GOT3 (cell line): ENCODE measurements around the gene ATP1A4.

Source experiments
- DNase-seq: peaks from one replicate; lab custom pipeline; 2025; ENCODE audit warnings: mixed read lengths; lab: John Stamatoyannopoulos, UW

The ATP1A4 gene

DNA sequence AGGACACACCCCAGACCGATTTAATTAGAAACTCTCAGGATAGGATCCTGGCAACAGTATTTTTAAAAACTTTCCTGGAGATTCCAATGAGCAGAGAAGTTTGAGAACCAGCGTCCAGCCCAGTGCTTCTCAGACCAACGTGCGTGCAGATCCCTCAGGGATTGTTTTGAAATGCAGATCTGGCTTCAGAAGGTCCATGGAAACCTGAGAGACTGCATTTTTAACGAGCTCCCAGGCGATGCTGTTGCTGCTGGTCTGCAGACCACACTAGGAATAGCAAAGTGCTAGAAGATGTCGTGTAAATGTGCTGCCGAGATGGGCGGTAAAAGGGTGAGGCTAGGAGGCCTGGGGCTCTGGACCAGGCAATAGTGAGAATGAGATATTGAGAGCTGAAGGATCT lies 20.6 kb downstream of the ATP1A4 start:
- no peak for DNase-seq

DNA sequence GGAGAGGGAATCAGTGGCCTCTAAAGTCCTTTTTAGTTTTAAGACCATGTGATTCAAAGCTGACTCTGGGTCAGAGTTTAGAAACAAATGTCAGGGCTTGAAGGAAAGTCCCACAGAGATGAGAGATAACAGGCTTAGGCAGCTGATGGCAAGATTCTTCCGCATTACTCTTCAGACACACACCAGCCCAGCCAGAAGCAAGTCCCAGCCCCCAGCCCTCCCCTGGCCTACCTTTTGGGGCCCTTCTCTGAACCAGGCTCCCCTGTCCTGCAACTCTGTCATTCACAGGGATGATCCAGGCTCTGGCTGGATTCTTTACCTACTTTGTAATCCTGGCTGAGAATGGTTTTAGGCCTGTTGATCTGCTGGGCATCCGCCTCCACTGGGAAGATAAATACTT lies 25.8 kb downstream of the ATP1A4 start:
- DNase-seq = no peak

DNA sequence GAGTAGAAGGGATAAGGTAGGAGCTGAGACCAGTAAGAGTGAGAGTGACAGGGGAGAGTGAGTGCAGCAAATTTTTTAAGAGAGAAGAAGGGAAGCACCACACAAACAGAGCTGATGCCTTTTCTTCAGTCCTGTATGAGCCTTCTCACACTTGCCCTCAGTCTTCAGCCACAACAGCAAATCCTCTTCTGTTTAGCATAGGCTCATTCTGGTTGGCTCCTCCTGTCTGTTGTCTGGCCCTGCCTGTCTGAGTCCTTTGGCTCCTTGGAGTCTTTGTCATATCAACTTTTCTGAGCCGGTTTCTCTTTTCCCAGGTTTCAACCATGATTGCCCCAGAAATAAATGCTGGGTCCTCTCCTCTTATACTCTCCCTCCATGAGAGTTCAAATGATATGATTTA lies 26.3 kb downstream of the ATP1A4 start:
- DNase-seq = no peak

- no peak for DNase-seq
These were observed 27.3 kb downstream of the ATP1A4 start for GRCh38 chr1:160178731-160179130.

GRCh38 chr1:160179336-160179735 lies 27.9 kb downstream of the ATP1A4 start:
- DNase-seq = no peak

DNA sequence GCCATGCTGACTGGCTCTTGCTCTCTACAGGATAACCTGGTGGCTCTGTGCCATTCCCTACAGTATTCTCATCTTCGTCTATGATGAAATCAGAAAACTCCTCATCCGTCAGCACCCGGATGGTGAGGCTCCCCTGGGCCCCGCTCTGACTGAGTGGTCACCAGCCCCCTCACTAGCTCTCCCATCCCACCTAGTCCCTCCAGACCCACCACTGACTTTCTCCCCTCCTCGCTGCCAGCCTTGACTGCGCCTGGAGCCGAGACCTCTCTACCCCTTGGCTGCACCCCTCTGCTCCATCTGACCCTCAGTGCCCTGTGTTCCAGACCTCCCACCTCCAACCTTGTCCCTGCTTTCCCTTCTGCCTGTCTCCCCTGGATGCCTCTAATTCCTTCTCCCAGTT lies 34.8 kb downstream of the ATP1A4 start:
- no peak for DNase-seq

- no peak for DNase-seq
These were observed 35.3 kb downstream of the ATP1A4 start for GRCh38 chr1:160186729-160187128.

GRCh38 chr1:160187407-160187806 lies 36.0 kb downstream of the ATP1A4 start:
- DNase-seq = no peak

GRCh38 chr1:160188341-160188740 lies 36.9 kb downstream of the ATP1A4 start:
- DNase-seq = no peak

- no peak for DNase-seq
These were observed 38.5 kb downstream of the ATP1A4 start, which contains the start of gene CASQ1 for GRCh38 chr1:160189649-160190625. TSS of gene CASQ1 (plus strand) at chr1:160190575. CDS start at chr1:160190752, 177 bp downstream.

DNA sequence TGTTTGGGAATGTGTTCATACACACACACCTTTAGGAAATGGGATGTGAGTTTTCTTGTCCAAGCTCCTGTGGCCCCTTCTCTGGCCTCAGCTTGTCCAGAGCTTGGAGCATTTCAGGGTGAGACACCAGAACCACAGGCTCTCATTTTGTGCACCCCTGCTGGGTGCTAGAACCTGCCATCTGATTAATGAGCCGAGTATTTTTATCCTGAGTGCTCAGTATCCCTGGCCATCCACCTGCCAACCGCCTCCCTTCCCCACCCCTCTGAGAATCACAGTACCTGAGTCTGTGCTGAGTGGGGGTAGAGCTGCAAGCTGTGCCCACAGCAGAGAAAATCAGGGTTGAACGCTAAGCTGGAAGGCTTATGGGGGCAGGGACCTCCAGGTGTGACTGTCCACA lies 40.4 kb downstream of the ATP1A4 start:
- DNase-seq = no peak

DNA sequence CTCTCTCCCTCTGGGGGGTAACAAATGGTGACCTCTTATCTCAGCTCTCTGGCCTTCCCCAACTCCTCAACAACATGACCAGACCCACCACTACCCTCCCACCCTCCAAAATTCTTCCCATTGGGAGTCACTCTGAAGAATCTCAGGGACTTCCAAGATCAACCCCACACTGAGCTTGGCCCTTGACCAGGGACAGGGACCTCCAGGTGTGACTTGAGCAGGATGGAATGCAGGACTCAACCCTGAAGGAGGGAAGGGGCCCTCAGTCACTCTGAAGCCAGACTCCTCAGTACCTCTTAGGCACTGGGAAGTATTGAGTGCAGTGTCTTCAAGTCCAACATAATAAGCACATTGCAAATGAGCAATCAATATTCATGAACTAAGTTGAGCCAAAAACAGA lies 40.8 kb downstream of the ATP1A4 start:
- no peak for DNase-seq

- DNase-seq = peak; percentile 74
These were observed 41.9 kb downstream of the ATP1A4 start for GRCh38 chr1:160193091-160193819.

DNA sequence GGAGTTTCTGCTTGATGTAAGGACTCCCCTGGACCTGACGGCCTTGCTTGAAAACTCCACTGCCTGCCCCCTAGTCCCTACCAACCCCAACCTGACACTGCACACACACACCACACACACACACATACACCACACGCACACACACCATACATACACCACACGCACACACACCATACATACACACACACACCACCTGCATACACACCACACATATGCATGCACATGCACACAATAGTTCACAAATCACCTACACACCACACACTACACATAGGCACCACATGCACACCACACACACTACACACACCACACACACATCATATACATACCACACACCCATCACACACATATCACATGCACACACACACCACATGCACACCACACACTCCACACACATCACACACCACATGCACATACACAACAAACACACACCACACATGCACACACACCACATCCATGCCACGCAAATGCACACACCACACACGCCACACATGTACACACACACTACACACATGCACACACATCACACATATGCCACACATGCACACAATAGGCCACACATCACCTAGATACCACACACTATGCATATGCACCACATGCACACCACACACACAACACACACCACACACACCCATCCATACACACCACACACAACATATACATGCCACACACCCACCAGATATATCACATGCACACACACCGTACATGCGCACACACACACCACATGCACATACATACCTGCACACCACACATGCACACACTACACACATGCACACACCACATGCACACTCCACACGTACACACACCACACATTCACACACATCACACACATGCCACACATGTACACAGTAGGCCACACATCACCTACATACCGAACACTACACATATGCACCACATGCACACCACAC lies 42.7 kb downstream of the ATP1A4 start:
- no peak for DNase-seq

DNA sequence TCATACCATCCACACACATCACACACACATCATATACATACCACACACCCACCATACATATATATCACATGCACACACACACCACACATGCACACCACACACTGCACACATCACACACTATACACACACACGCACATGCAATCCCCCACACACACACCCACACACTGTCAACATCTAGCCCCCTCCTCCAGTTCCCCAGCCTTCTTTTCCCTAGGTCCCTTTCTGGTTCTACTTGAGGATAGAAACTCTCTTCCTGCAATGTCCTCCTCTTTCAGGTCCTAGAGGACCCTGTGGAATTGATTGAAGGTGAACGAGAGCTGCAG lies 43.3 kb downstream of the ATP1A4 start:
- no peak for DNase-seq

DNA sequence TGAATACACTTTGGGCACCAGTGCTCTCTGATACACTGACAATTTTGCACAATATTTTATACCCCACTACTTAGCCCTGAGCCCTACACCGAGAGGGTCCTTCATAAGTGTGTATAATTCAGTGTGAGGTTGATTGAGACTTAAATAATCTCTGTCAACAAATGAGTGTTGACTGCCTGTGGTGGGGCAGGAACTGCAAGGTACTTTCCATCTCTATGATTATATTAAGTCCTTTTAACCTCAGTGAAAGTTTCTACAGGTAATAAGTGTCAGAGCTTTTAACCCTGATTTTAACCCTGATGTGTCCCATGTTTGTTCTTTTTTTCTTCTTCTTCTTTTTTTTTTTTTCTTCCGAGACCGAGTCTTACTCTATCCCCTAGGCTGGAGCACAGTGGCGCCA lies 44.7 kb downstream of the ATP1A4 start:
- no peak for DNase-seq

DNA sequence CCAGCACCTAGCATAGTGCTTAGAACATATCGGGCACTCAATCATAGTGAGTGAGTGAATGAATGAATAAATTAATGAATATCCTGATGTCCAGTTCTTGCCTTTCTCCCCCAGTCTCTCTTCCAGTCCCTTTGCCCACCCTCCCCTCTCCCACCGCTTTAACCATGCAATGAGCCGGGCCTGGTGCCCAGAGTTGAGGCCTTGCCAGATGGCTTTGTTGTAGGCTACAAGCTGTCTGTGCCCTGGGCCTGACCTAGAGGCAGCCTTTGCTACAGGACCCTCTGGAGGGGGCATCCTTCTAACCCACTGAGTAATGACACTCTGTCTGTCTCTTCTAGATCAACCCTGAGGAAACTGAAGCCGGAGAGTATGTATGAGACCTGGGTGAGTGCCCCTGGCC lies 45.8 kb downstream of the ATP1A4 start:
- no peak for DNase-seq

DNA sequence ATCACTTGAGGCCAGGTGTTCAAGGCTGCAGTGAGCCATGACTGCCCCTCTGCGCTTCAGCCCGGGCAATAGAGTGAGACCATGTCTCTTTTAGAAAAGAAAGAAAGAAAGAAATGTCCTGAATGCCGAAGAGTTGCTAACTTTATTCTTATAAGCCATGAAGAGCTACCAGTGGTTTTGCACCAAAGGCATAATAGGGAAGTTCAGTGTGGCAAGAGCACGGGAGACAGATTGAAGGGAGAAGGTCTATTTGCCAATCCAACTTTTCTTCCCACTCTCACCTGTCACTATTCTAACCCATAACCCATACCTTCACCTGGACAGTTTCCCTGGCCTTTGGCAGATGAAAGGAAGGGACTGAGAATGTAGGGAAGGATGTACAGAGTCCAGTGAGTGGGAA lies 49.4 kb downstream of the ATP1A4 start:
- DNase-seq = no peak

GRCh38 chr1:160204526-160205241 lies 53.3 kb downstream of the ATP1A4 start:
- no peak for DNase-seq

DNA sequence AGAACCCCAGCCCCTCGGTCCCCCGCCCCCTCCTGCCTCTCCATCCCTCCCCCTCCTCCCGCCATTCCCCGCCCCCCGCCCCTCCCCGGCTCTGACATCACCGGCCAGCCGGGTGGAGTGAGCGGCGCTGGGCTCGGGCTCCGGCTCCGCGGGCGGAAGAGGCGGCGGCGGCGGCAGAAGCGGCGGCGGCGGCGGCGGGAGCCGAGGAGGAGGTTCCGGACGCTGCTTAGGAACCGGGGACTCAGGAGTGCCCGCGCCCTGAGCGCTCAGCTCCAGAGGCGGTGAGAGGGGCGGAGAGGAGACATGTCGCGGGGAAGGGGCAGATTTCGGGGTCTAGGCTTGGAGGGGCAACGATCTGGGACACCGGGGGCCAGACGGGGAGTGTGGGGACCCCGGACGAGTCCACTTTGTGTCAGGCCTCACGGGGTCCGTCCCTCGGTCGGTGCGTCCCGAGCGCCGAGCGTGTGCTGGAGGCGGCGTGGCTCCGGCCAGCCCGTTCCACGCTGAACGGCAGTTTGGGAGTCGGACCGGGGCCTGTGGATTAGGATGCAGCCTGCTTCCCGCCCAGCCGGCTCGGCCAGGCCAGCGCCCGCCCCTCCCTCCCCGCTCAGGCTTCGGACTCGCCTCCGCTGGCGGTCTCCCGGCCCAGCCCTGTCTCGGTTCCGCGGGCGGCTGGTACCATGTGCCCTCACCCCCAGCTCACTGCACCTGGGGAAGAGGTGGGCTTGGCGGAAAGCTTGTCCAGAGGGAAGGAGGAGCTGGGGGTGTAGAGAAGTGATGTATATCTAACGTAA lies 54.0 kb downstream of the ATP1A4 start, which contains the start of gene PEA15:
Gene PEA15, plus strand, starts transcription at position 143 of the 794 bp plus-strand sequence. CDS start 6,161 bp downstream, outside the sequence.
- no peak for DNase-seq

GRCh38 chr1:160206036-160206389 lies 54.6 kb downstream of the ATP1A4 start:
- DNase-seq = no peak
